DMS153 (cell line): ENCODE data around the gene MYO10.
"Not testable (repeated sequence)": the region's sequence is repeated elsewhere in the genome, so short reads cannot be mapped to it uniquely, and the experiment has no call there.

ENCODE experiments used
- DNase-seq: peaks from one replicate; lab custom pipeline; 2025; lab: John Stamatoyannopoulos, UW

MYO10 gene

GRCh38 chr5:16862777-16863176 lies 73.3 kb downstream of the MYO10 start:
- no peak for DNase-seq

- no peak for DNase-seq
Observed at GRCh38 chr5:16859346-16859745, 76.7 kb downstream of the MYO10 start.

GRCh38 chr5:16858151-16858550 lies 77.9 kb downstream of the MYO10 start:
- no peak for DNase-seq

GRCh38 chr5:16857635-16858034 lies 78.5 kb downstream of the MYO10 start:
- no peak for DNase-seq

- no peak for DNase-seq
Observed at GRCh38 chr5:16856531-16856930, 79.6 kb downstream of the MYO10 start.

GRCh38 chr5:16855898-16856297 lies 80.2 kb downstream of the MYO10 start:
- DNase-seq = no peak

- DNase-seq = peak; percentile 87
Observed at GRCh38 chr5:16855485-16855884, 80.6 kb downstream of the MYO10 start.

GRCh38 chr5:16854351-16854750 lies 81.7 kb downstream of the MYO10 start:
- DNase-seq = no peak

GRCh38 chr5:16853518-16853917 lies 82.6 kb downstream of the MYO10 start:
- no peak for DNase-seq

GRCh38 chr5:16852251-16853005 lies 83.7 kb downstream of the MYO10 start:
- DNase-seq = no peak

GRCh38 chr5:16849775-16850174 lies 86.3 kb downstream of the MYO10 start:
- DNase-seq = no peak

GRCh38 chr5:16849181-16849580 lies 86.9 kb downstream of the MYO10 start:
- no peak for DNase-seq

GRCh38 chr5:16844952-16845351 lies 91.1 kb downstream of the MYO10 start:
- no peak for DNase-seq

GRCh38 chr5:16842896-16843295 lies 93.2 kb downstream of the MYO10 start:
- DNase-seq = no peak

GRCh38 chr5:16841416-16841815 lies 94.7 kb downstream of the MYO10 start:
- no peak for DNase-seq

- DNase-seq = no peak
Observed at GRCh38 chr5:16837305-16837704, 98.8 kb downstream of the MYO10 start.

- DNase-seq = no peak
Observed at GRCh38 chr5:16834029-16834428, 102.1 kb downstream of the MYO10 start.

GRCh38 chr5:16831326-16831725 lies 104.8 kb downstream of the MYO10 start:
- DNase-seq = not testable (repeated sequence)

GRCh38 chr5:16827755-16828154 lies 108.3 kb downstream of the MYO10 start:
- no peak for DNase-seq

- DNase-seq = no peak
Observed at GRCh38 chr5:16826379-16827125, 109.5 kb downstream of the MYO10 start.

GRCh38 chr5:16819522-16820167 lies 116.4 kb downstream of the MYO10 start:
- no peak for DNase-seq

- no peak for DNase-seq
Observed at GRCh38 chr5:16815432-16815831, 120.7 kb downstream of the MYO10 start.

- DNase-seq = peak; percentile 39
Observed at GRCh38 chr5:16812911-16813310, 123.2 kb downstream of the MYO10 start.
